Activated B cell treated with CpG ODN at 0.5 μM for 24 hours (primary cell): ENCODE measurements around the gene BRAP. TPM values are rescaled to one million over a fixed set of nuclear protein-coding genes. Genes with fewer than 3 reads are reported as not detected.
"Not testable (repeated sequence)": the region's sequence is repeated elsewhere in the genome, so short reads cannot be mapped to it uniquely, and the experiment has no call there.

ENCODE experiments used
- ATAC-seq: fragments of 200-7000 bp; cut with Tn5 transposase; one replicate; pipeline ENCODE4 v1.10.0; 2021; ENCODE audit warnings: low read depth, mild to moderate bottlenecking, moderate library complexity
- CTCF ChIA-PET: fragments of 350-600 bp; sonication (Branson Sonifier 250); formaldehyde crosslinking; loops from one replicate; lab custom pipeline; 2021; ENCODE audit warnings: antibody characterized with exemption; lab: Charles Lee
- POLR2A ChIA-PET: fragments of 350-600 bp; sonication (Branson Sonifier 250); formaldehyde crosslinking; loops from one replicate; lab custom pipeline; 2021; ENCODE audit warnings: antibody characterized with exemption; lab: Charles Lee
- DNase-seq: peaks from one replicate; pipeline ENCODE4 v3.0.0; 2022
- H3K27ac Mint-ChIP-seq: one replicate; pipeline ENCODE4 v1.8.0; 2020; ENCODE audit warnings: mixed read lengths
- H3K27me3 Mint-ChIP-seq: one replicate; pipeline ENCODE4 v1.8.0; 2021; ENCODE audit warnings: mixed read lengths
- H3K36me3 Mint-ChIP-seq: one replicate; pipeline ENCODE4 v1.8.0; 2021; ENCODE audit warnings: low read depth, mixed read lengths
- H3K4me1 Mint-ChIP-seq: one replicate; pipeline ENCODE4 v1.8.0; 2021; ENCODE audit warnings: mixed read lengths
- H3K4me3 Mint-ChIP-seq: one replicate; pipeline ENCODE4 v1.8.0; 2020; ENCODE audit warnings: mild to moderate bottlenecking, mixed read lengths
- H3K9me3 Mint-ChIP-seq: one replicate; pipeline ENCODE4 v1.8.0; 2020; ENCODE audit warnings: mixed read lengths
- CTCF ChIP-seq: fragments of 200-600 bp; IDR thresholded peaks from one replicate; pipeline ENCODE4 v1.8.0; 2022; ENCODE audit warnings: antibody characterized with exemption, mild to moderate bottlenecking
- intact Hi-C: fragments of 100-400 bp; cut with micrococcal nuclease; formaldehyde crosslinking; loops from one replicate; pipeline ENCODE4 v1.15.1; 2024
- total RNA-seq: library from RNA; stranded (reverse); gene quantifications from 2 replicates; pipeline ENCODE4 v1.2.3, GENCODE V29; 2022

The BRAP gene
- total RNA-seq, 1 donor from 2014 or later: 24.2 TPM

DNA sequence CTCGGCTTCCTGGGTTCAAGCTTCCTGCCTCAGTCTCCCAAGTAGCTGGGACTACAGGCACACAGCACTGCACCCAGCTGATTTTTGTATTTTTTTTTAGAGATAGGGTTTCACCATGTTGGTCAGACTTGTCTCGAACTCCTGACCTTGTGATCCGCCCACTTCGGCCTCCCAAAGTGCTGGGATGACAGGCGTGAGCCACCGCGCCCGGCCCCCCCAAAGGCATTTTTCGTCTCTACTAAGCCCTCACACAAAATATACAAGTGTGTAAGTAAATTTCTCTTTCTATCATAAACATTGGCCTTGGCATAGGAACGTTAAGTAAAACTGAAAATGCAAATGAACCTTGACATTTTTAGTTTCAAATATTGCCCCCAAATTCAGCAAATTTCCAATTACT lies 2.2 kb upstream of the BRAP start:
- ChIA-PET POLR2A (no interaction called here), CTCF (no interaction called here)
- Mint-ChIP-seq H3K27ac (no peak overlapping the region), H3K4me3 (no peak overlapping the region), H3K4me1 (peaks cover 41% of the 10 kb centered on the region), H3K36me3 (peaks cover 24% of the 10 kb centered on the region), H3K9me3 (no peaks in the 10 kb centered on the region), H3K27me3 (no peaks in the 10 kb centered on the region)
- intact Hi-C loops: loop anchor here (2.0 to 10.0 kb wide), 6 partner anchors 77 to 729 kb away; partner anchors contain the start of genes ALDH2, ATXN2, HECTD4 and MAPKAPK5
- no peak for DNase-seq
- no peak for TF ChIP-seq CTCF
- ATAC-seq: no peak

GRCh38 chr12:111687255-111687654 lies 1.5 kb upstream of the BRAP start:
- DNase-seq: no peak

GRCh38 chr12:111686574-111687105 lies 884 bp upstream of the BRAP start:
- no peaks in the 10 kb centered on the region for H3K9me3 Mint-ChIP-seq
- peak overlapping the region; percentile 93 for H3K4me3 Mint-ChIP-seq
- no peak for DNase-seq
- ChIA-PET POLR2A (interaction anchor here (0.5 to 3.1 kb wide), 11 partner anchors 11 to 1607 kb away, joined by 3 to 20 read pairs (median 3); partner anchors contain the start of genes ATXN2, ERP29, MAPKAPK5 and OAS2), CTCF (no interaction called here)
- peaks cover 33% of the 10 kb centered on the region for H3K36me3 Mint-ChIP-seq
- intact Hi-C loops: loop anchor here (2.0 to 10.0 kb wide), 6 partner anchors 78 to 731 kb away; partner anchors contain the start of genes ALDH2, ATXN2, HECTD4 and MAPKAPK5
- H3K27me3 Mint-ChIP-seq: no peaks in the 10 kb centered on the region
- H3K4me1 Mint-ChIP-seq: peaks cover 41% of the 10 kb centered on the region
- no peak for TF ChIP-seq CTCF
- peak overlapping the region; percentile 95 for H3K27ac Mint-ChIP-seq
- ATAC-seq: no peak

More at GRCh38 chr12:111687255-111687654, 1.5 kb upstream of the BRAP start:
- H3K4me1 Mint-ChIP-seq: peaks cover 41% of the 10 kb centered on the region
- no peaks in the 10 kb centered on the region for H3K27me3 Mint-ChIP-seq
- H3K9me3 Mint-ChIP-seq: no peaks in the 10 kb centered on the region
- peaks cover 27% of the 10 kb centered on the region for H3K36me3 Mint-ChIP-seq
- H3K27ac Mint-ChIP-seq: no peak overlapping the region
- POLR2A ChIA-PET: no interaction called here
- TF ChIP-seq CTCF: no peak
- H3K4me3 Mint-ChIP-seq: peak overlapping the region; percentile 93
- intact Hi-C loops: loop anchor here (2.0 to 10.0 kb wide), 6 partner anchors 78 to 730 kb away; partner anchors contain the start of genes ALDH2, ATXN2, HECTD4 and MAPKAPK5
- CTCF ChIA-PET: no interaction called here
- no peak for ATAC-seq

- DNase-seq (no peak), ATAC-seq (peak; percentile 4)
- no peak for TF ChIP-seq CTCF
- Mint-ChIP-seq H3K27ac (peak overlapping the region; percentile 82), H3K9me3 (no peaks in the 10 kb centered on the region), H3K4me1 (peaks cover 41% of the 10 kb centered on the region), H3K36me3 (peaks cover 38% of the 10 kb centered on the region), H3K27me3 (no peaks in the 10 kb centered on the region), H3K4me3 (peak overlapping the region; percentile 93)
- intact Hi-C loops: loop anchor here (1.0 to 10.0 kb wide), 4 partner anchors 79 to 732 kb away; partner anchors contain the start of genes ALDH2, HECTD4 and PTPN11
- ChIA-PET CTCF (interaction anchor here (0.8 to 1.1 kb wide), 2 partner anchors 127 to 289 kb away, joined by 4 to 5 read pairs; no protein-coding TSS in a partner anchor), POLR2A (interaction anchor here (0.5 to 3.1 kb wide), 20 partner anchors 16 to 1605 kb away, joined by 3 to 20 read pairs (median 4); partner anchors contain the start of genes ARPC3, ATXN2, ERP29 and FAM216A)
Observed at GRCh38 chr12:111685322-111685810, 390 bp downstream of the BRAP start.

DNA sequence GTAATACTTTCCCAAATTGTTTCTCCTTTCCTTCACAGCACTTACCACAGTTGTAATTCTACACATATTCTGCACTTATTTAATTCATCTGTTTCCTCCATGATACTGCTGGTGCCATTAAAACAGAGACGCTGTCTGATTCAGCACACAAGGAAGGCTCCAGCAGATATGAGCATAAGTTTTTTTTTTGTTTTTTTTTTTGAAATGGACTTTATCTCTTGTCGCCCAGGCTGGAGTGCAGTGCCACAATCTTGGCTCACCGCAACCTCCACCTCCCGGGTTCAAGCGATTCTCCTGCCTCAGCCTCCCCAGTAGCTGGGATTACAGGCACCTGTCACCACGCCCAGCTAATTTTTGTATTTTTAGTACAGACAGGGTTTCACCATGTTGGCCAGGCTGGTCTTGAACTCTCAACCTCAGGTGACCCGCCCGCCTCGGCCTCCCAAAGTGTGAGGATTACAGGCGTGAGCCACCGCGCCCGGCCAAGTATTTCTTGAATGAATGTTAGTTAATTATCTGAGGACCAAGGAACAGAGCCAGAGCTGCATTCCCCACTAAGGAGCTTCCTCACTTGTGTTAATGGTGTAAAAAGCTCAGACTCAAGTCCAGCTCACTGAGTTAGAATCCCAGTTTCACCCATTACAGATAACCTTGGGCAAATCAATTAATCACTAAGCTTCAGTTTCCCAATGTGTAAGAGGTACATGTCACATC lies 1.1 kb downstream of the BRAP start:
- ATAC-seq, CTCF ChIA-PET, H3K9me3 Mint-ChIP-seq, H3K27me3 Mint-ChIP-seq, DNase-seq: not testable (repeated sequence)
- peak overlapping the region; percentile 82 for H3K27ac Mint-ChIP-seq
- intact Hi-C loops: loop anchor here (1.0 to 10.0 kb wide), 4 partner anchors 80 to 733 kb away; partner anchors contain the start of genes ALDH2, HECTD4 and PTPN11
- POLR2A ChIA-PET: interaction anchor here (0.7 to 3.1 kb wide), 5 partner anchors 13 to 1605 kb away, joined by 4 to 20 read pairs (median 6); partner anchors contain the start of gene MAPKAPK5
- H3K4me3 Mint-ChIP-seq: peak overlapping the region; percentile 93
- H3K36me3 Mint-ChIP-seq: peaks cover 42% of the 10 kb centered on the region
- H3K4me1 Mint-ChIP-seq: peaks cover 41% of the 10 kb centered on the region
